Cardiac septum (tissue), 1 donor: ENCODE results near the gene SAMD14. TPM values are rescaled to one million over a fixed set of nuclear protein-coding genes. Genes with fewer than 3 reads are reported as not detected.

Experiments used
- DNase-seq: peaks from one replicate; pipeline ENCODE4 v3.0.0-alpha.2; 2020; ENCODE audit warnings: low spot score
- intact Hi-C: fragments of 100-400 bp; cut with DNase I; formaldehyde crosslinking; loops from one replicate; pipeline ENCODE4 v1.14.0; 2022
- total RNA-seq: library from RNA; stranded (reverse); fragmentation: NEBNext Ultra II Directional; extraction: Animal tissue kit (Norgen Biotek cat#: 25700); gene quantifications from one replicate; pipeline ENCODE4 v1.2.1, GENCODE V29; 2021
- donor health status: DM: no; HTN: no; CAD: no.

SAMD14 gene
- total RNA-seq, 1 donor from 2014 or later, result 4.4 TPM

GRCh38 chr17:50120475-50121253 lies 9.3 kb downstream of the SAMD14 start:
- intact Hi-C loops, result no loop called here

GRCh38 chr17:50118828-50119218 lies 11.1 kb downstream of the SAMD14 start:
- no peak for DNase-seq
- intact Hi-C loops, result loop anchor here (5.0 kb wide), 1 partner anchor 43 kb away; no protein-coding TSS in a partner anchor

More at GRCh38 chr17:50120475-50121253, 9.3 kb downstream of the SAMD14 start:
- DNase-seq, result no peak

- DNase-seq, result no peak
- intact Hi-C loops, result loop anchor here (5.0 kb wide), 1 partner anchor 44 kb away; no protein-coding TSS in a partner anchor
These were observed 11.7 kb downstream of the SAMD14 start for GRCh38 chr17:50118076-50118827.

- DNase-seq, result peak; percentile 69
- intact Hi-C loops, result loop anchor here (5.0 kb wide), 1 partner anchor 45 kb away; no protein-coding TSS in a partner anchor
These were observed 12.5 kb downstream of the SAMD14 start for GRCh38 chr17:50117202-50118051.

- DNase-seq, result no peak
- intact Hi-C loops, result loop anchor here (5.0 kb wide), 1 partner anchor 47 kb away; no protein-coding TSS in a partner anchor
These were observed 14.2 kb downstream of the SAMD14 start for GRCh38 chr17:50115756-50116155.

- intact Hi-C loops, result loop anchor here (5.0 kb wide), 2 partner anchors 32 to 47 kb away; no protein-coding TSS in a partner anchor
- DNase-seq, result no peak
These were observed 15.1 kb downstream of the SAMD14 start for GRCh38 chr17:50114849-50115357.

- DNase-seq, result no peak
- intact Hi-C loops, result loop anchor here (5.0 kb wide), 1 partner anchor 33 kb away; no protein-coding TSS in a partner anchor
These were observed 15.6 kb downstream of the SAMD14 start for GRCh38 chr17:50114401-50114800.

GRCh38 chr17:50113624-50114320 lies 16.2 kb downstream of the SAMD14 start:
- DNase-seq, result peak; percentile 77
- intact Hi-C loops, result loop anchor here (5.0 kb wide), 1 partner anchor 34 kb away; no protein-coding TSS in a partner anchor

- intact Hi-C loops, result loop anchor here (5.0 kb wide), 1 partner anchor 35 kb away; no protein-coding TSS in a partner anchor
These were observed 17.3 kb downstream of the SAMD14 start for GRCh38 chr17:50112694-50113093.

GRCh38 chr17:50111673-50112655 lies 18.0 kb downstream of the SAMD14 start:
- DNase-seq, result peak; percentile 88
- intact Hi-C loops, result loop anchor here (5.0 kb wide), 1 partner anchor 35 kb away; no protein-coding TSS in a partner anchor

More at GRCh38 chr17:50112694-50113093, 17.3 kb downstream of the SAMD14 start:
- no peak for DNase-seq

- intact Hi-C loops, result loop anchor here (5.0 kb wide), 1 partner anchor 37 kb away; no protein-coding TSS in a partner anchor
- DNase-seq, result peak; percentile 86
These were observed 19.2 kb downstream of the SAMD14 start for GRCh38 chr17:50110591-50111349.

- no peak for DNase-seq
- intact Hi-C loops, result loop anchor here (5.0 kb wide), 1 partner anchor 38 kb away; no protein-coding TSS in a partner anchor
These were observed 20.2 kb downstream of the SAMD14 start for GRCh38 chr17:50109785-50110184.

- intact Hi-C loops, result no loop called here
These were observed 20.8 kb downstream of the SAMD14 start for GRCh38 chr17:50109207-50109606.

GRCh38 chr17:50108556-50108955 lies 21.4 kb downstream of the SAMD14 start:
- intact Hi-C loops, result no loop called here
- DNase-seq, result no peak

More at GRCh38 chr17:50109207-50109606, 20.8 kb downstream of the SAMD14 start:
- no peak for DNase-seq

GRCh38 chr17:50107790-50108414 lies 22.1 kb downstream of the SAMD14 start:
- intact Hi-C loops, result no loop called here
- no peak for DNase-seq
